Mesenchymal stem cell (in vitro differentiated cells and primary cell): ENCODE measurements around the gene P2RY1.
A peak's percentile ranks its signal among the peaks of the same experiment; 100 is the strongest.

ENCODE experiments used
- DNase-seq: peaks from one replicate; pipeline ENCODE4 v3.0.0-alpha.2; 2013
- H2AFZ ChIP-seq: one replicate; pipeline ENCODE4 v1.6.1; 2013; ENCODE audit warnings: low read depth, mild to moderate bottlenecking, control low read depth, inconsistent platforms, low read length, moderate library complexity
- H2AK5ac ChIP-seq: 2 replicates; pipeline ENCODE4 v1.6.1; 2013; ENCODE audit warnings: low read length, moderate library complexity, mild to moderate bottlenecking, inconsistent platforms; ENCODE audit not compliant: severe bottlenecking
- H2BK120ac ChIP-seq: one replicate; pipeline ENCODE4 v1.6.1; 2013; ENCODE audit warnings: low read depth, mild to moderate bottlenecking, inconsistent platforms, low read length, moderate library complexity
- H2BK12ac ChIP-seq, 2 experiments: one replicate each; pipeline ENCODE4 v1.6.1; 2013; ENCODE audit warnings: inconsistent platforms in 2 of 2, low read length in 2 of 2, mild to moderate bottlenecking in 2 of 2, moderate library complexity in 2 of 2, control low read depth in 1 of 2
- H2BK15ac ChIP-seq: one replicate; pipeline ENCODE4 v1.6.1; 2013; ENCODE audit warnings: mild to moderate bottlenecking, low read depth, inconsistent platforms; ENCODE audit not compliant: poor library complexity, severe bottlenecking
- H2BK5ac ChIP-seq: 2 replicates; pipeline ENCODE4 v1.6.1; 2013; ENCODE audit warnings: low read depth, mild to moderate bottlenecking, low read length, control low read depth, inconsistent platforms; ENCODE audit not compliant: poor library complexity, severe bottlenecking
- H3K14ac ChIP-seq, 2 experiments: one replicate each; pipeline ENCODE4 v1.6.1; 2013; ENCODE audit warnings: inconsistent platforms in 2 of 2, low read length in 2 of 2, control low read depth in 1 of 2, mild to moderate bottlenecking in 1 of 2, moderate library complexity in 1 of 2
- H3K18ac ChIP-seq, 2 experiments: one replicate each; pipeline ENCODE4 v1.6.1; 2013; ENCODE audit warnings: inconsistent platforms in 2 of 2, low read length in 2 of 2, control low read depth in 1 of 2, low read depth in 1 of 2, mild to moderate bottlenecking in 1 of 2
- H3K23ac ChIP-seq, 2 experiments: one replicate each; pipeline ENCODE4 v1.6.1; 2013; ENCODE audit warnings: inconsistent platforms in 2 of 2, low read length in 2 of 2, mild to moderate bottlenecking in 2 of 2, moderate library complexity in 2 of 2, control low read depth in 1 of 2
- H3K27ac ChIP-seq: 2 replicates; pipeline ENCODE4 v1.5.1; 2013; ENCODE audit warnings: mild to moderate bottlenecking, moderate library complexity, low read length, control low read depth, inconsistent platforms; ENCODE audit not compliant: poor library complexity, severe bottlenecking
- H3K27me3 ChIP-seq, 2 experiments: 2 replicates each; pipeline versions ENCODE4 v1.6.1 to v1.7.0; 2013; ENCODE audit warnings: low read length in 2 of 2, mild to moderate bottlenecking in 2 of 2, moderate library complexity in 2 of 2, control low read depth in 1 of 2, inconsistent platforms in 1 of 2; ENCODE audit not compliant: control insufficient read depth in 1 of 2, insufficient read depth in 1 of 2
- H3K36me3 ChIP-seq, 2 experiments: 2 replicates each; pipeline versions ENCODE4 v1.6.1 to v1.7.0; 2013; ENCODE audit warnings: low read length in 2 of 2, control low read depth in 1 of 2, inconsistent platforms in 1 of 2, low read depth in 1 of 2, mild to moderate bottlenecking in 1 of 2; ENCODE audit not compliant: insufficient read depth in 2 of 2, control insufficient read depth in 1 of 2
- H3K4ac ChIP-seq, 2 experiments: one replicate each; pipeline ENCODE4 v1.6.1; 2013; ENCODE audit warnings: inconsistent platforms in 2 of 2, low read length in 2 of 2, mild to moderate bottlenecking in 2 of 2, moderate library complexity in 2 of 2, control low read depth in 1 of 2, low read depth in 1 of 2
- H3K4me1 ChIP-seq: 2 replicates; pipeline ENCODE4 v1.6.1; 2013; ENCODE audit warnings: low read depth, low read length, control low read depth; ENCODE audit not compliant: control insufficient read depth, insufficient read depth
- H3K4me2 ChIP-seq: 2 replicates; pipeline ENCODE4 v1.6.1; 2013; ENCODE audit warnings: low read length, mild to moderate bottlenecking, inconsistent platforms; ENCODE audit not compliant: poor library complexity, severe bottlenecking
- H3K4me3 ChIP-seq, 2 experiments: 2 replicates each; pipeline versions ENCODE4 v1.5.1 to v1.7.0; 2013; ENCODE audit warnings: low read length in 2 of 2, mild to moderate bottlenecking in 2 of 2, control low read depth in 1 of 2, low read depth in 1 of 2; ENCODE audit not compliant: insufficient read depth in 1 of 2
- H3K79me1 ChIP-seq: replicated peaks from 2 replicates; pipeline ENCODE4 v1.6.1; 2013; ENCODE audit warnings: mild to moderate bottlenecking, control low read depth, low read length, inconsistent platforms; ENCODE audit not compliant: poor library complexity, severe bottlenecking
- H3K9ac ChIP-seq: 2 replicates; pipeline ENCODE4 v1.7.0; 2013; ENCODE audit warnings: mild to moderate bottlenecking, low read length, moderate library complexity
- H3K9me3 ChIP-seq: 2 replicates; pipeline ENCODE4 v1.7.0; 2013; ENCODE audit warnings: mild to moderate bottlenecking, low read length; ENCODE audit not compliant: control insufficient read depth
- H4K8ac ChIP-seq: one replicate; pipeline ENCODE4 v1.6.1; 2013; ENCODE audit warnings: inconsistent platforms, mild to moderate bottlenecking, low read length, moderate library complexity
- H4K91ac ChIP-seq: one replicate; pipeline ENCODE4 v1.6.1; 2013; ENCODE audit warnings: mild to moderate bottlenecking, low read length, inconsistent platforms
- WGBS: methylation state at CpG from one replicate; pipeline ENCODE4 v1.1.7; 2013; ENCODE audit warnings: mixed read lengths; 5-methylcytosine and 5-hydroxymethylcytosine counted together

The P2RY1 gene

DNA sequence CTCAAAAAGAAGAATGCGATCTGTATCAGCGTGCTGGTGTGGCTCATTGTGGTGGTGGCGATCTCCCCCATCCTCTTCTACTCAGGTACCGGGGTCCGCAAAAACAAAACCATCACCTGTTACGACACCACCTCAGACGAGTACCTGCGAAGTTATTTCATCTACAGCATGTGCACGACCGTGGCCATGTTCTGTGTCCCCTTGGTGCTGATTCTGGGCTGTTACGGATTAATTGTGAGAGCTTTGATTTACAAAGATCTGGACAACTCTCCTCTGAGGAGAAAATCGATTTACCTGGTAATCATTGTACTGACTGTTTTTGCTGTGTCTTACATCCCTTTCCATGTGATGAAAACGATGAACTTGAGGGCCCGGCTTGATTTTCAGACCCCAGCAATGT lies 1.3 kb downstream of the P2RY1 start:
- H2BK5ac ChIP-seq, result no peak overlapping the region
- DNase-seq, result no peak
- no peak overlapping the region for H3K4me2 ChIP-seq
- H3K9me3 ChIP-seq, result no peaks in the 10 kb centered on the region
- H2BK15ac ChIP-seq, result no peak overlapping the region
- no peaks in the 10 kb centered on the region for H3K36me3 ChIP-seq
- peaks cover 10% of the 10 kb centered on the region for H3K4me1 ChIP-seq
- no peak overlapping the region for H3K18ac ChIP-seq
- no peak overlapping the region for H2BK120ac ChIP-seq
- no peaks in the 10 kb centered on the region for H3K79me1 ChIP-seq
- H3K4ac ChIP-seq, result no peak overlapping the region
- H3K27ac ChIP-seq, result no peak overlapping the region
- no peak overlapping the region for H2AFZ ChIP-seq
- H4K8ac ChIP-seq, result peak overlapping the region; percentile 61
- H3K27me3 ChIP-seq, result peaks cover 4 to 22% of the 10 kb centered on the region in 2 experiments
- H3K14ac ChIP-seq, result no peak overlapping the region
- peak overlapping the region in 1 of 2 experiments; percentile 35 for H2BK12ac ChIP-seq
- 79% methylated on average over 13 of the region's 14 CpGs for WGBS
- no peak overlapping the region for H3K23ac ChIP-seq
- H3K4me3 ChIP-seq, result peak overlapping the region in 1 of 2 experiments; percentile 84
- H4K91ac ChIP-seq, result no peak overlapping the region
- H2AK5ac ChIP-seq, result no peak overlapping the region
- H3K9ac ChIP-seq, result no peak overlapping the region

DNA sequence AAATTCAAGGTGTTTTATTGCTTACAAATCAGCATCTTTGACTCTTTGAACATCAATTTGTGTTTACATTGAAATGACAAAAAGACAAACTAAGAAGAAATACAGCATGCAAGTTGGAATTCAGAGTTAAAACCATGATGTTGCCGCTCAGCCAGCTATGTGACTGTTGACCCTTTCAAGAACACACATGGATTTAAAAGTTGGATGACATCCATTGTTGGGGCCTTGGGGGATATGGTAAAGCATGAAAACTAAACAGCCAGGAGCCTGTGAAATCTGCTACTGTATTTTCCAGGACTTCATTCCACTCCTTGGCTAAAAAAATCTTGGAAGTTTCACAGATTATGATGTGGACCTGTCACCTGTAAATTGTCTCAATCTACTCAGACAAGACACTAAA lies 4.6 kb downstream of the P2RY1 start:
- H3K14ac ChIP-seq, result no peak overlapping the region
- peaks cover 10% of the 10 kb centered on the region for H3K4me1 ChIP-seq
- H2BK15ac ChIP-seq, result no peak overlapping the region
- no peaks in the 10 kb centered on the region for H3K9me3 ChIP-seq
- H3K4ac ChIP-seq, result no peak overlapping the region
- no peak overlapping the region for H3K18ac ChIP-seq
- no peak overlapping the region for H3K4me2 ChIP-seq
- WGBS, result 64% methylated on average over 1 of the region's 1 CpG
- H3K4me3 ChIP-seq, result no peak overlapping the region
- no peak overlapping the region for H4K8ac ChIP-seq
- no peak overlapping the region for H2BK120ac ChIP-seq
- DNase-seq, result no peak
- H3K27ac ChIP-seq, result no peak overlapping the region
- no peak overlapping the region for H3K23ac ChIP-seq
- no peak overlapping the region for H2AK5ac ChIP-seq
- H2BK12ac ChIP-seq, result no peak overlapping the region
- H3K9ac ChIP-seq, result no peak overlapping the region
- no peak overlapping the region for H2AFZ ChIP-seq
- no peaks in the 10 kb centered on the region for H3K79me1 ChIP-seq
- H2BK5ac ChIP-seq, result no peak overlapping the region
- peaks cover 4 to 18% of the 10 kb centered on the region in 2 experiments for H3K27me3 ChIP-seq
- no peaks in the 10 kb centered on the region for H3K36me3 ChIP-seq
- H4K91ac ChIP-seq, result no peak overlapping the region

DNA sequence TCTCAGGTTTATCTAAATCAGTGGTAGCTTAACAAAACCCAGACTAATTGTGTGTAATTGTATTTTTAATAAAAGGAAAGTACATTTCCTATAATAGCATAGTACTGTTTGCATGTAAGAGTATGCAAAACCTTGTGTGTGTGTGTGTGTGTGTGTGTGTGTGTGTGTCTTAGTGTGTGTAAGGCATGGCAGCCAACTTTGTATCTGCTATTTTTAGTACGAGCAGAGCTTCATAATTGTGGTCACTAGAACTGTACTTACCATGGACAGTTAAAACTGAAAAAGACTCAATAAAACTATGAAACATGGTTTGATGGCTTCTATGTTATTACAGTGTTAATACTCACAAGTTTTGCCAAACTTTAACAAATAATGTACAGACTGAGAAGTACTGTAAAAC lies 6.2 kb downstream of the P2RY1 start:
- WGBS, result no CpG with 5 or more reads among the region's 1 CpG

DNA sequence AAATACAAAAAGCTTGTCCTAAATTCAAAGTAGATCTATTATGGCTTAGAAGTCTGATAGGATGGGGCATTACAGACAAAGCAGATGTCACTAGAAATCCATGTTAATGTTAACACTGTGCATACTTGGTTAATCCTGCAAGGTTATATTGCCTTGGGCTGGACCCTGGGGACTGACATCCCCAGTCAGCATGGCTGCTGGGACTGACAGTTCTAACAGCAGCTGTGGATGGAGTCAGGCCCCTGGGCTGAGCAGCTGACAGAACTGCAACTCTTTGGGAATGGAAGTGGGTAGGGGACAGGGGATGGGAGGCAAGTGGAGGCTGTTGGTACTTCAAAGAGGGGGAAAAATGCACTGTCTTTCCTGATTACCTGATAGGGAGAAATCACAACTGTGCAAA lies 7.5 kb downstream of the P2RY1 start:
- no peaks in the 10 kb centered on the region for H3K79me1 ChIP-seq
- H2AFZ ChIP-seq, result no peak overlapping the region
- no peak overlapping the region for H3K18ac ChIP-seq
- no peak overlapping the region for H3K4ac ChIP-seq
- H3K9ac ChIP-seq, result no peak overlapping the region
- H3K27me3 ChIP-seq, result peaks cover 0 to 5% of the 10 kb centered on the region in 2 experiments
- H3K14ac ChIP-seq, result peak overlapping the region in 1 of 2 experiments; percentile 91
- peaks cover 3% of the 10 kb centered on the region for H3K4me1 ChIP-seq
- no peak overlapping the region for H2BK12ac ChIP-seq
- no peak overlapping the region for H2BK15ac ChIP-seq
- DNase-seq, result no peak
- no peaks in the 10 kb centered on the region for H3K36me3 ChIP-seq
- H3K4me3 ChIP-seq, result no peak overlapping the region
- no peak overlapping the region for H3K27ac ChIP-seq
- no peak overlapping the region for H2BK5ac ChIP-seq
- no peak overlapping the region for H3K4me2 ChIP-seq
- no peak overlapping the region for H2BK120ac ChIP-seq
- no peak overlapping the region for H4K91ac ChIP-seq
- no peak overlapping the region for H3K23ac ChIP-seq
- peak overlapping the region; percentile 30 for H4K8ac ChIP-seq
- no peaks in the 10 kb centered on the region for H3K9me3 ChIP-seq
- peak overlapping the region; percentile 85 for H2AK5ac ChIP-seq

More for the DNA sequence above, 6.2 kb downstream of the P2RY1 start:
- no peak overlapping the region for H3K4me3 ChIP-seq
- H3K18ac ChIP-seq, result no peak overlapping the region
- H4K8ac ChIP-seq, result no peak overlapping the region
- H2AFZ ChIP-seq, result no peak overlapping the region
- no peak overlapping the region for H2AK5ac ChIP-seq
- no peak overlapping the region for H3K14ac ChIP-seq
- no peak overlapping the region for H2BK5ac ChIP-seq
- no peaks in the 10 kb centered on the region for H3K9me3 ChIP-seq
- peaks cover 0 to 12% of the 10 kb centered on the region in 2 experiments for H3K27me3 ChIP-seq
- H4K91ac ChIP-seq, result no peak overlapping the region
- H3K9ac ChIP-seq, result no peak overlapping the region
- no peak overlapping the region for H2BK15ac ChIP-seq
- no peak overlapping the region for H3K4ac ChIP-seq
- no peak overlapping the region for H3K23ac ChIP-seq
- DNase-seq, result peak; percentile 43
- H3K79me1 ChIP-seq, result no peaks in the 10 kb centered on the region
- no peaks in the 10 kb centered on the region for H3K36me3 ChIP-seq
- H3K4me2 ChIP-seq, result no peak overlapping the region
- no peak overlapping the region for H2BK120ac ChIP-seq
- no peak overlapping the region for H3K27ac ChIP-seq
- no peak overlapping the region for H2BK12ac ChIP-seq
- H3K4me1 ChIP-seq, result peaks cover 4% of the 10 kb centered on the region
